GM19193 (cell line): ENCODE results near the gene TBC1D1.

Experiments
- POLR2A ChIP-seq: IDR thresholded peaks from 4 replicates; pipeline ENCODE4 v1.6.1; 2011; ENCODE audit not compliant: insufficient read depth, insufficient read length; ENCODE audit errors: extremely low read depth

Gene TBC1D1

GRCh38 chr4:37928426-37929416 is 37.8 kb downstream of the TBC1D1 start:
- no peak for TF ChIP-seq POLR2A

- TF ChIP-seq POLR2A, result no peak
Measured at GRCh38 chr4:37934096-37934495, 43.2 kb downstream of the TBC1D1 start.

- no peak for TF ChIP-seq POLR2A
Measured at GRCh38 chr4:37934609-37935008, 43.7 kb downstream of the TBC1D1 start.

GRCh38 chr4:37935026-37935425 is 44.1 kb downstream of the TBC1D1 start:
- TF ChIP-seq POLR2A, result no peak

GRCh38 chr4:37936889-37937498 is 46.1 kb downstream of the TBC1D1 start:
- no peak for TF ChIP-seq POLR2A

GRCh38 chr4:37938208-37938607 is 47.3 kb downstream of the TBC1D1 start:
- no peak for TF ChIP-seq POLR2A

GRCh38 chr4:37946503-37947179 is 55.8 kb downstream of the TBC1D1 start:
- no peak for TF ChIP-seq POLR2A

GRCh38 chr4:37948542-37948941 is 57.7 kb downstream of the TBC1D1 start:
- TF ChIP-seq POLR2A, result no peak

GRCh38 chr4:37949636-37950426 is 58.9 kb downstream of the TBC1D1 start:
- TF ChIP-seq POLR2A, result no peak

- TF ChIP-seq POLR2A, result no peak
Measured at GRCh38 chr4:37951461-37952352, 60.8 kb downstream of the TBC1D1 start.

- TF ChIP-seq POLR2A, result no peak
Measured at GRCh38 chr4:37953156-37953555, 62.3 kb downstream of the TBC1D1 start.

GRCh38 chr4:37953620-37954293 is 62.9 kb downstream of the TBC1D1 start:
- TF ChIP-seq POLR2A, result no peak

- no peak for TF ChIP-seq POLR2A
Measured at GRCh38 chr4:37956941-37957340, 66.1 kb downstream of the TBC1D1 start.
